ENCODE measurements around the gene SEPHS2.

The SEPHS2 gene

GRCh38 chr16:30406795-30407101, 38.9 kb downstream of the SEPHS2 start:
- Histone ChIP-seq H3K9me3 (ENCODE audit: control extremely low read depth in 1 of 5, control insufficient read depth in 4 of 5, insufficient read depth in 2 of 5, low read depth in 1 of 5, low read length in 4 of 5) (no peaks in the 10 kb centered on the region), H3K4me3 (ENCODE audit: control insufficient read depth in 1 of 7, extremely low read depth in 1 of 7, insufficient read depth in 4 of 7, low read depth in 2 of 7, low read length in 6 of 7) (peak overlapping the region; percentile 56 to 81 (median 76)), H3K36me3 (ENCODE audit: control insufficient read depth in 4 of 4, insufficient read depth in 4 of 4, low read length in 3 of 4) (peaks cover 0 to 8% (median 1%) of the 10 kb centered on the region in 4 experiments), H3K27me3 (replicated peaks in 2 of 5; ENCODE audit: control insufficient read depth in 4 of 5, insufficient read depth in 5 of 5, low read length in 4 of 5) (no peaks in the 10 kb centered on the region), H3K4me1 (ENCODE audit: control extremely low read depth in 1 of 4, control insufficient read depth in 4 of 4, insufficient read depth in 4 of 4, low read length in 3 of 4) (peaks cover 3 to 30% (median 22%) of the 10 kb centered on the region in 4 experiments), H3K27ac (ENCODE audit: insufficient read depth in 1 of 2, low read depth in 1 of 2, low read length in 2 of 2, poor library complexity in 1 of 2, severe bottlenecking in 2 of 2) (peak overlapping the region in 1 of 2 experiments; percentile 75)
- CTCF ChIA-PET, result interaction anchor here (1.3 to 8.0 kb wide), 3 partner anchors 10 to 191 kb away, joined by 3 to 97 read pairs (median 4); partner anchors contain the start of gene ZNF48
- 23% methylated on average over 12 of the region's 14 CpGs for WGBS (ENCODE audit: insufficient coverage)
- POLR2A ChIA-PET, result interaction anchor here (1.3 to 1.6 kb wide), 2 partner anchors 11 to 36 kb away, joined by 4 to 5 read pairs; partner anchors contain the start of genes TBC1D10B and ZNF48
- DNase-seq, result no peak

GRCh38 chr16:30401768-30402425, 43.8 kb downstream of the SEPHS2 start:
- H3K4me3 ChIP-seq (ENCODE audit: control insufficient read depth in 1 of 7, extremely low read depth in 1 of 7, insufficient read depth in 4 of 7, low read depth in 2 of 7, low read length in 6 of 7), result no peak overlapping the region
- peaks cover 2 to 29% (median 24%) of the 10 kb centered on the region in 4 experiments for H3K4me1 ChIP-seq (ENCODE audit: control extremely low read depth in 1 of 4, control insufficient read depth in 4 of 4, insufficient read depth in 4 of 4, low read length in 3 of 4)
- no peaks in the 10 kb centered on the region for H3K9me3 ChIP-seq (ENCODE audit: control extremely low read depth in 1 of 5, control insufficient read depth in 4 of 5, insufficient read depth in 2 of 5, low read depth in 1 of 5, low read length in 4 of 5)
- no peaks in the 10 kb centered on the region for H3K27me3 ChIP-seq (replicated peaks in 2 of 5; ENCODE audit: control insufficient read depth in 4 of 5, insufficient read depth in 5 of 5, low read length in 4 of 5)
- ChIA-PET CTCF (interaction anchor here (1.5 to 10.8 kb wide), 2 partner anchors 7 to 9 kb away, joined by 6 to 97 read pairs; partner anchors contain the start of gene ZNF771), POLR2A (no interaction called here)
- DNase-seq, result no peak
- H3K36me3 ChIP-seq (ENCODE audit: control insufficient read depth in 4 of 4, insufficient read depth in 4 of 4, low read length in 3 of 4), result peaks cover 0 to 22% (median 14%) of the 10 kb centered on the region in 4 experiments
- WGBS (ENCODE audit: insufficient coverage), result 80% methylated on average over 4 of the region's 8 CpGs
- H3K27ac ChIP-seq (ENCODE audit: insufficient read depth in 1 of 2, low read depth in 1 of 2, low read length in 2 of 2, poor library complexity in 1 of 2, severe bottlenecking in 2 of 2), result no peak overlapping the region

- Histone ChIP-seq H3K9me3 (ENCODE audit: control extremely low read depth in 1 of 5, control insufficient read depth in 4 of 5, insufficient read depth in 2 of 5, low read depth in 1 of 5, low read length in 4 of 5) (no peaks in the 10 kb centered on the region), H3K27me3 (replicated peaks in 2 of 5; ENCODE audit: control insufficient read depth in 4 of 5, insufficient read depth in 5 of 5, low read length in 4 of 5) (no peaks in the 10 kb centered on the region), H3K4me1 (ENCODE audit: control extremely low read depth in 1 of 4, control insufficient read depth in 4 of 4, insufficient read depth in 4 of 4, low read length in 3 of 4) (peaks cover 5 to 40% (median 34%) of the 10 kb centered on the region in 4 experiments), H3K36me3 (ENCODE audit: control insufficient read depth in 4 of 4, insufficient read depth in 4 of 4, low read length in 3 of 4) (peaks cover 0 to 22% (median 14%) of the 10 kb centered on the region in 4 experiments), H3K4me3 (ENCODE audit: control insufficient read depth in 1 of 7, extremely low read depth in 1 of 7, insufficient read depth in 4 of 7, low read depth in 2 of 7, low read length in 6 of 7) (peak overlapping the region; percentile 40 to 87 (median 76)), H3K27ac (ENCODE audit: insufficient read depth in 1 of 2, low read depth in 1 of 2, low read length in 2 of 2, poor library complexity in 1 of 2, severe bottlenecking in 2 of 2) (peak overlapping the region; percentile 79 to 87)
- POLR2A ChIA-PET, result interaction anchor here (1.0 kb wide), 1 partner anchor 22 kb away, joined by 5 read pairs; no protein-coding TSS in a partner anchor
- CTCF ChIA-PET, result interaction anchor here (0.8 to 10.8 kb wide), 8 partner anchors 10 to 31 kb away, joined by 3 to 97 read pairs (median 4); partner anchors contain the start of genes SEPTIN1 and ZNF771
- no peak for DNase-seq
- 20% methylated on average over 12 of the region's 12 CpGs for WGBS (ENCODE audit: insufficient coverage)
Measured at GRCh38 chr16:30399435-30400186, 46.1 kb downstream of the SEPHS2 start.

GRCh38 chr16:30398661-30399434, 46.8 kb downstream of the SEPHS2 start:
- Histone ChIP-seq H3K27ac (ENCODE audit: insufficient read depth in 1 of 2, low read depth in 1 of 2, low read length in 2 of 2, poor library complexity in 1 of 2, severe bottlenecking in 2 of 2) (no peak overlapping the region), H3K36me3 (ENCODE audit: control insufficient read depth in 4 of 4, insufficient read depth in 4 of 4, low read length in 3 of 4) (peaks cover 0 to 22% (median 14%) of the 10 kb centered on the region in 4 experiments), H3K9me3 (ENCODE audit: control extremely low read depth in 1 of 5, control insufficient read depth in 4 of 5, insufficient read depth in 2 of 5, low read depth in 1 of 5, low read length in 4 of 5) (no peaks in the 10 kb centered on the region), H3K4me1 (ENCODE audit: control extremely low read depth in 1 of 4, control insufficient read depth in 4 of 4, insufficient read depth in 4 of 4, low read length in 3 of 4) (peaks cover 7 to 46% (median 39%) of the 10 kb centered on the region in 4 experiments), H3K27me3 (replicated peaks in 2 of 5; ENCODE audit: control insufficient read depth in 4 of 5, insufficient read depth in 5 of 5, low read length in 4 of 5) (no peaks in the 10 kb centered on the region), H3K4me3 (ENCODE audit: control insufficient read depth in 1 of 7, extremely low read depth in 1 of 7, insufficient read depth in 4 of 7, low read depth in 2 of 7, low read length in 6 of 7) (peak overlapping the region in 1 of 7 experiments; percentile 83)
- 93% methylated on average over 17 of the region's 23 CpGs for WGBS (ENCODE audit: insufficient coverage)
- ChIA-PET POLR2A (interaction anchor here (1.0 kb wide), 1 partner anchor 21 kb away, joined by 5 read pairs; no protein-coding TSS in a partner anchor), CTCF (interaction anchor here (0.9 to 10.8 kb wide), 7 partner anchors 10 to 30 kb away, joined by 3 to 97 read pairs (median 3); partner anchors contain the start of gene ZNF771)
- no peak for DNase-seq

GRCh38 chr16:30397776-30398660, 47.7 kb downstream of the SEPHS2 start:
- POLR2A ChIA-PET, result no interaction called here

DNA sequence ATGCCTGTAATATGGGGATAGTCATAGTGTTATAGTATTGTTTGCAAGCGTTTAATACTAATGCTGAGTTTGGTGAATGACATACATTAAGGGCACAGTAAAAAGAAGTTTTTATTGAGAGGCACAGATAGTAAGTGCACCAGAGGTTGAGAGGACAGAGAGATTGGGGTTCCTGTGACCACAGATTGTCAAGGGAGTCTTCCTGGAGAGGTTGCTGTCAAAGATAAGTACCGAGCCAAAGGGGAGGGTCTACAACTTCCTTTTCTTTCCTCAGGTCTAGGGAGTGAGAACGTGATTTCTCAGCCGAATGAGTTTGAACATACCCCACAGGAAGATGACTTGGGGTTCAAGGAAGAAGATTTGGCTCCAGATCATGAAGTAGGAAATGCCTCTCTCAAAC, 48.6 kb downstream of the SEPHS2 start:
- H3K4me3 ChIP-seq (ENCODE audit: control insufficient read depth in 1 of 7, extremely low read depth in 1 of 7, insufficient read depth in 4 of 7, low read depth in 2 of 7, low read length in 6 of 7), result no peak overlapping the region
- peaks cover 7 to 46% (median 39%) of the 10 kb centered on the region in 4 experiments for H3K4me1 ChIP-seq (ENCODE audit: control extremely low read depth in 1 of 4, control insufficient read depth in 4 of 4, insufficient read depth in 4 of 4, low read length in 3 of 4)
- no peaks in the 10 kb centered on the region for H3K27me3 ChIP-seq (replicated peaks in 2 of 5; ENCODE audit: control insufficient read depth in 4 of 5, insufficient read depth in 5 of 5, low read length in 4 of 5)
- H3K9me3 ChIP-seq (ENCODE audit: control extremely low read depth in 1 of 5, control insufficient read depth in 4 of 5, insufficient read depth in 2 of 5, low read depth in 1 of 5, low read length in 4 of 5), result no peaks in the 10 kb centered on the region
- 45% methylated on average over 3 of the region's 4 CpGs for WGBS (ENCODE audit: insufficient coverage)
- DNase-seq, result peak in 1 of 3 donors; percentile 46
- ChIA-PET CTCF (interaction anchor here (2.5 to 10.8 kb wide), 2 partner anchors 12 to 20 kb away, joined by 11 to 97 read pairs; partner anchors contain the start of gene ZNF771), POLR2A (interaction anchor here (0.7 kb wide), 1 partner anchor 75 kb away, joined by 3 read pairs; no protein-coding TSS in a partner anchor)
- no peak overlapping the region for H3K27ac ChIP-seq (ENCODE audit: insufficient read depth in 1 of 2, low read depth in 1 of 2, low read length in 2 of 2, poor library complexity in 1 of 2, severe bottlenecking in 2 of 2)
- peaks cover 0 to 22% (median 14%) of the 10 kb centered on the region in 4 experiments for H3K36me3 ChIP-seq (ENCODE audit: control insufficient read depth in 4 of 4, insufficient read depth in 4 of 4, low read length in 3 of 4)

More at GRCh38 chr16:30397776-30398660, 47.7 kb downstream of the SEPHS2 start:
- CTCF ChIA-PET, result interaction anchor here (1.7 to 10.8 kb wide), 3 partner anchors 11 to 29 kb away, joined by 3 to 97 read pairs (median 8); partner anchors contain the start of gene ZNF771
- Histone ChIP-seq H3K27me3 (replicated peaks in 2 of 5; ENCODE audit: control insufficient read depth in 4 of 5, insufficient read depth in 5 of 5, low read length in 4 of 5) (no peaks in the 10 kb centered on the region), H3K4me1 (ENCODE audit: control extremely low read depth in 1 of 4, control insufficient read depth in 4 of 4, insufficient read depth in 4 of 4, low read length in 3 of 4) (peaks cover 7 to 46% (median 39%) of the 10 kb centered on the region in 4 experiments), H3K27ac (ENCODE audit: insufficient read depth in 1 of 2, low read depth in 1 of 2, low read length in 2 of 2, poor library complexity in 1 of 2, severe bottlenecking in 2 of 2) (no peak overlapping the region), H3K4me3 (ENCODE audit: control insufficient read depth in 1 of 7, extremely low read depth in 1 of 7, insufficient read depth in 4 of 7, low read depth in 2 of 7, low read length in 6 of 7) (no peak overlapping the region), H3K36me3 (ENCODE audit: control insufficient read depth in 4 of 4, insufficient read depth in 4 of 4, low read length in 3 of 4) (peaks cover 0 to 22% (median 14%) of the 10 kb centered on the region in 4 experiments), H3K9me3 (ENCODE audit: control extremely low read depth in 1 of 5, control insufficient read depth in 4 of 5, insufficient read depth in 2 of 5, low read depth in 1 of 5, low read length in 4 of 5) (no peaks in the 10 kb centered on the region)
- no peak for DNase-seq
- WGBS (ENCODE audit: insufficient coverage), result 98% methylated on average over 38 of the region's 42 CpGs

Data from common myeloid progenitor, CD34-positive (primary cell).